Spleen (tissue), 11 donors: ENCODE data around the gene CYP39A1. TPM values are rescaled to one million over a fixed set of nuclear protein-coding genes. Genes with fewer than 3 reads are reported as not detected.

Experiments used
- DNase-seq: peaks from one replicate; pipeline ENCODE4 v3.0.0-alpha.2; 2020
- H3K27ac ChIP-seq, 8 donors: fragments of 200-600 bp; sonication (generic) in 7 of 8; 1 replicate in 4 of 8; 2 replicates in 4 of 8; pipeline versions ENCODE4 v1.5.0 to v1.8.0; 2016 to 2021; ENCODE audit warnings: inconsistent platforms in 4 of 8, mild to moderate bottlenecking in 4 of 8, moderate library complexity in 1 of 8
- H3K27me3 ChIP-seq, 7 donors: fragments of 200-600 bp; sonication (generic) in 6 of 7; replicated peaks in 1 of 7; 1 replicate in 4 of 7; 2 replicates in 3 of 7; pipeline versions ENCODE4 v1.5.0 to v1.8.0; 2016 to 2021; ENCODE audit warnings: inconsistent platforms in 3 of 7, mild to moderate bottlenecking in 1 of 7
- H3K36me3 ChIP-seq, 6 donors: fragments of 200-600 bp; sonication (generic) in 5 of 6; 1 replicate in 4 of 6; 2 replicates in 2 of 6; pipeline versions ENCODE4 v1.5.0 to v1.8.0; 2016 to 2021; ENCODE audit warnings: inconsistent platforms in 2 of 6
- H3K4me1 ChIP-seq, 6 donors: fragments of 200-600 bp; sonication (generic) in 5 of 6; 1 replicate in 3 of 6; 2 replicates in 3 of 6; pipeline versions ENCODE4 v1.5.0 to v1.8.0; 2016 to 2021; ENCODE audit warnings: inconsistent platforms in 3 of 6
- H3K4me3 ChIP-seq, 8 donors: fragments of 200-600 bp; sonication (generic) in 7 of 8; 1 replicate in 4 of 8; 2 replicates in 4 of 8; pipeline versions ENCODE4 v1.5.0 to v1.8.0; 2016 to 2021; ENCODE audit warnings: inconsistent platforms in 4 of 8, mild to moderate bottlenecking in 4 of 8, moderate library complexity in 2 of 8
- H3K9me3 ChIP-seq, 8 donors: fragments of 200-600 bp; sonication (generic) in 7 of 8; 1 replicate in 4 of 8; 2 replicates in 4 of 8; pipeline versions ENCODE4 v1.5.0 to v1.8.0; 2016 to 2021; ENCODE audit warnings: inconsistent platforms in 4 of 8
- POLR2A ChIP-seq, 3 donors: fragments of 450-650 bp; IDR thresholded peaks; one replicate each; pipeline ENCODE4 v1.5.1; 2017; ENCODE audit warnings: antibody characterized with exemption in 3 of 3, mild to moderate bottlenecking in 1 of 3
- POLR2AphosphoS5 ChIP-seq, 3 donors: sonication (generic); formaldehyde crosslinking; IDR thresholded peaks; one replicate each; pipeline ENCODE4 v1.5.1; 2017; ENCODE audit warnings: antibody characterized with exemption in 3 of 3
- WGBS, 5 donors: extraction: QIAGEN DNeasy Blood & Tissue Kit in 3 of 5; methylation state at CpG; one replicate each; pipeline versions ENCODE4 v1.1.5 to v1.1.7; 2013 to 2018; 5-methylcytosine and 5-hydroxymethylcytosine counted together
- intact Hi-C: fragments of 100-400 bp; cut with DNase I; formaldehyde crosslinking; loops from one replicate; pipeline ENCODE4 v1.15.0; 2023; ENCODE audit warnings: low total_unique reads
- polyA plus RNA-seq, 3 donors: library from polyadenylated mRNA; stranded (reverse); fragments of 200-250 nt; gene quantifications; one replicate each; pipeline ENCODE4 v1.2.1, GENCODE V29; 2013
- total RNA-seq, 7 donors: library from RNA; depleted of rRNA in 3 of 7; stranded (reverse); fragments of >200 nt in 3 of 7; fragmentation: NEBNext Ultra II Directional in 4 of 7; extraction: Animal tissue kit (Norgen Biotek cat#: 25700) in 4 of 7; gene quantifications; one replicate each; pipeline versions ENCODE4 v1.1.0 to v1.2.1, GENCODE V29; 2016 to 2021
- TF ChIP-seq, protein P1 (sequence below), 11 experiments: fragments of 200-600 bp in 7 of 11; fragments of 450-650 bp in 4 of 11; sonication (generic) in 4 of 11; IDR thresholded peaks in 8 of 11; conservative IDR thresholded peaks in 3 of 11; 1 replicate in 7 of 11; 2 replicates in 4 of 11; pipeline versions ENCODE4 v1.4.0 to v1.8.0; 2016 to 2021; ENCODE audit warnings: antibody characterized with exemption in 11 of 11, inconsistent platforms in 4 of 11, mild to moderate bottlenecking in 1 of 11
- donor health status: healthy with polysubstance abuse.
- donor health status: DM: no; HTN: no; CAD: no; lungs with moderate emphysema.
- donor health status: DM: no; HTN: no; CAD: no.
- donor health status: Bipolar disorder and iron deficiency.
- donor health status: healthy.
- donor health status: DM: no; HTN: no; CAD: no.
- donor health status: DM: yes; HTN: yes; CAD: no.

The CYP39A1 gene
- total and polyA plus RNA-seq, 10 donors, result 0.39 to 2.8 (median 0.91) TPM

DNA sequence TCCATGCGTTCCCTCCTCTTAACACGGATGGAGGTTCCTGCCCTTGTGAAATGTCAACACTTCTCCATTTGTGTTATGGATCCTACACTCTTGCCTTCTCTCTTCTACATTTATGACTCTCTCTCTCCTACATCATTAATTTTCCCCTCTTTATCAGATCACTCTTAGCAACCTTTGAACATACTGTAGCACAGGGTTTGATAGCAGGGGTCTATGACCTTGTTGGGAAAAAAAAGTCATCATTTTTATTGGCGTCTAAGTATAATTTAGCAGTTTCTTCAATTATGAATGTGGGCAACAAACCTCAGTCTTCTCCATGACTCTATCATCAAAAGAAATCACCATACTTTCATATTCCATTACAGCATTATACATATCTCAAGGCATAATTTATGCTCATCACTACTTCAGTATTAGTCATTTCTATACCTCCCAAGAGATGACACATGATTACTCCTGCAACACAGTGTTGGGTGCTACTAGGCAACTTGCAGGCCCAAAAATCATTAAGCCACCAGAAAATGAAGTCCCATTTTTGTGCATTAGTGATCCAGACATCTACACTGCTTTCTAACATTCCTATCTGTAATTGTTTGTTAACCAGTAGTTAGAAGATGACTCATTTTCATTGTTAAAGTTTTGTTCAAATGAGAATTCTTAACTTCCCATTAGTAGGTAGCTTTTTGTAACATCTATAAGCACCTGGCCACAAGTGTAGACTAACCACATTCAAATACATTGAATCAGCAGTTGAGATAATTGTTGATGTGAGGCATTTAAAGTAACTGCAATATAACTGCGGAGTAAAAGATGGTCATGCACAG is 9.5 kb downstream of the CYP39A1 start:
- no peak for TF ChIP-seq POLR2A (IDR thresholded peaks at IDR 0.05)
- TF ChIP-seq, protein P1, sequence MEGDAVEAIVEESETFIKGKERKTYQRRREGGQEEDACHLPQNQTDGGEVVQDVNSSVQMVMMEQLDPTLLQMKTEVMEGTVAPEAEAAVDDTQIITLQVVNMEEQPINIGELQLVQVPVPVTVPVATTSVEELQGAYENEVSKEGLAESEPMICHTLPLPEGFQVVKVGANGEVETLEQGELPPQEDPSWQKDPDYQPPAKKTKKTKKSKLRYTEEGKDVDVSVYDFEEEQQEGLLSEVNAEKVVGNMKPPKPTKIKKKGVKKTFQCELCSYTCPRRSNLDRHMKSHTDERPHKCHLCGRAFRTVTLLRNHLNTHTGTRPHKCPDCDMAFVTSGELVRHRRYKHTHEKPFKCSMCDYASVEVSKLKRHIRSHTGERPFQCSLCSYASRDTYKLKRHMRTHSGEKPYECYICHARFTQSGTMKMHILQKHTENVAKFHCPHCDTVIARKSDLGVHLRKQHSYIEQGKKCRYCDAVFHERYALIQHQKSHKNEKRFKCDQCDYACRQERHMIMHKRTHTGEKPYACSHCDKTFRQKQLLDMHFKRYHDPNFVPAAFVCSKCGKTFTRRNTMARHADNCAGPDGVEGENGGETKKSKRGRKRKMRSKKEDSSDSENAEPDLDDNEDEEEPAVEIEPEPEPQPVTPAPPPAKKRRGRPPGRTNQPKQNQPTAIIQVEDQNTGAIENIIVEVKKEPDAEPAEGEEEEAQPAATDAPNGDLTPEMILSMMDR (IDR thresholded peaks at IDR 0.05 in 8 of 11, conservative IDR thresholded peaks at IDR 0.05 in 3 of 11), result no peak
- Histone ChIP-seq H3K9me3 (no peaks in the 10 kb centered on the region), H3K4me1 (no peaks in the 10 kb centered on the region), H3K36me3 (no peaks in the 10 kb centered on the region), H3K27me3 (peaks cover 0 to 5% (median 0%) of the 10 kb centered on the region in 7 donors), H3K27ac (no peak overlapping the region), H3K4me3 (no peak overlapping the region)
- intact Hi-C loops, result no loop called here
- WGBS, 5 donors, result 78 to 94% (median 84%) methylated on average over 4 of the region's 4 CpGs
- DNase-seq, result no peak

DNA sequence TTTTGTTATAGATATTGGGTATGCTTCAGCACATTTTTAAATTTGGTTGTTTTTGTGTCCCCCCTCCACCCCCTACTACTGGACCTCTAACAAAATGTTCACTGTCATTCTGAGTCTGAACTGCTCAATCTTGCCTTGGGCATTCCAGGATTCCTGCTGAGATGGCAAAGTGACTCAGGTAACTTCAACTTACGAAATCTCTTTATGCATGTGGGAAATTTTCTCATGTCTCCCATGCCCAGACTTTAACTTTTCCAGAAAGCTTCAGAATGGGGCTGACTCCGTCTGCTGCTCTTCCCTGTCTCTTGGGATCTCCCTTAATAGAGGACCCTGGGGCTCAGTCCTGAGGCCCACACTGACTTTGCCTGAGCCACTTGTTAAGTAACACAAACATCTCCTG is 14.0 kb downstream of the CYP39A1 start:
- Histone ChIP-seq H3K36me3 (no peaks in the 10 kb centered on the region), H3K9me3 (no peaks in the 10 kb centered on the region), H3K27me3 (peaks cover 0 to 12% (median 0%) of the 10 kb centered on the region in 7 donors), H3K27ac (no peak overlapping the region), H3K4me3 (no peak overlapping the region), H3K4me1 (no peaks in the 10 kb centered on the region)
- DNase-seq, result no peak
- WGBS, 5 donors, result 76 to 90% (median 86%) methylated on average over 2 of the region's 2 CpGs
- intact Hi-C loops, result no loop called here
- TF ChIP-seq, protein P1 (IDR thresholded peaks at IDR 0.05 in 8 of 11, conservative IDR thresholded peaks at IDR 0.05 in 3 of 11), result no peak
- TF ChIP-seq POLR2AphosphoS5 (IDR thresholded peaks at IDR 0.05), result no peak
- TF ChIP-seq POLR2A (IDR thresholded peaks at IDR 0.05), result no peak

DNA sequence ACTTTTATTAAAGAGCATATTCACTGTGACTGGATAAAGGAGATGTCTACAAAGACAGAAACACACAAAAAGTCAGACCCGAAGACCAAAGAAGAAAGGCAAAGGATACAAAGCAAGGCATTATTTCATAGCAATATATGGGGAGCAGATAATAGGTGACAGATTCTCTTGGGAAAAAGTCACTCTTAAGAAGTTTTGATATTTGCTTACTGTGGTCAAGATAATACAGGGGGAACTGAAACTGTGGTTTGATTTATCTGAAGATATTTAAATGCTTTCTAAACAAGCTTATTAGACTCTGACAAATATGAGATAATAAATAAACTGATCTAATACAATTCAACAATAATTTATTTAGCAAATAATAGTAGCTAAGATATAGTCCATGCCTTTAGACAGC is 14.7 kb downstream of the CYP39A1 start:
- Histone ChIP-seq H3K36me3 (no peaks in the 10 kb centered on the region), H3K4me3 (no peak overlapping the region), H3K4me1 (no peaks in the 10 kb centered on the region), H3K27ac (no peak overlapping the region), H3K9me3 (no peaks in the 10 kb centered on the region), H3K27me3 (peaks cover 0 to 12% (median 0%) of the 10 kb centered on the region in 7 donors)
- intact Hi-C loops, result no loop called here
- WGBS, 5 donors, result 73 to 86% (median 82%) methylated on average over 1 of the region's 1 CpG
- TF ChIP-seq POLR2A (IDR thresholded peaks at IDR 0.05), result no peak
- TF ChIP-seq, protein P1 (IDR thresholded peaks at IDR 0.05 in 8 of 11, conservative IDR thresholded peaks at IDR 0.05 in 3 of 11), result no peak
- DNase-seq, result no peak

DNA sequence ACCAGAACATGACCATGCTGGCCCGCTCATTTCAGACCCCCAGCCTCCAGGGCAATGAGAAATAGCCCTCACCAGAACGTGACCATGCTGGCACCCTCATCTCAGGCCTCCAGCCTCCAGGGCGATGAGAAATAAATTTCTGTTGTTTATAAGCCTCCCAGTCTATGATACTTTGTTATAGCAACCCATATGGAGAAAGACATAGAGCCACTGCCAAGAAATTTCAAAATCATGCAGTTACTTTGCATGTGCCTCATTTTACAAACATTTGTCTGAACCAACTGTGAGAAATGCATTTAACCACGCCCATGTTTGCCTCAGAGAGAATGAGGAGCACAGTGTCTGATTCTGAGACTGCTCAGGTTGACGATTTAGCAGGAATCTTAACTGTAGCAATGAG is 15.5 kb downstream of the CYP39A1 start:
- Histone ChIP-seq H3K4me3 (no peak overlapping the region), H3K9me3 (no peaks in the 10 kb centered on the region), H3K4me1 (no peaks in the 10 kb centered on the region), H3K36me3 (no peaks in the 10 kb centered on the region), H3K27me3 (peaks cover 0 to 12% (median 0%) of the 10 kb centered on the region in 7 donors), H3K27ac (no peak overlapping the region)
- WGBS, 5 donors, result 79 to 88% (median 85%) methylated on average over 5 of the region's 5 CpGs
- DNase-seq, result no peak
- intact Hi-C loops, result no loop called here
- TF ChIP-seq POLR2AphosphoS5 (IDR thresholded peaks at IDR 0.05), result no peak
- no peak for TF ChIP-seq POLR2A (IDR thresholded peaks at IDR 0.05)
- TF ChIP-seq, protein P1 (IDR thresholded peaks at IDR 0.05 in 8 of 11, conservative IDR thresholded peaks at IDR 0.05 in 3 of 11), result no peak
